WI38 (cell line): ENCODE data around the gene ZHX3.

Experiments used
- H3K4me3 ChIP-seq: 2 replicates; pipeline ENCODE4 v1.5.1; 2011; ENCODE audit warnings: low read depth, mild to moderate bottlenecking, control low read depth, low read length
- TF ChIP-seq, protein P1 (sequence below): IDR thresholded peaks from 2 replicates; pipeline ENCODE4 v1.5.1; 2012; ENCODE audit warnings: low read depth, mild to moderate bottlenecking, control low read depth, low read length

The ZHX3 gene

DNA sequence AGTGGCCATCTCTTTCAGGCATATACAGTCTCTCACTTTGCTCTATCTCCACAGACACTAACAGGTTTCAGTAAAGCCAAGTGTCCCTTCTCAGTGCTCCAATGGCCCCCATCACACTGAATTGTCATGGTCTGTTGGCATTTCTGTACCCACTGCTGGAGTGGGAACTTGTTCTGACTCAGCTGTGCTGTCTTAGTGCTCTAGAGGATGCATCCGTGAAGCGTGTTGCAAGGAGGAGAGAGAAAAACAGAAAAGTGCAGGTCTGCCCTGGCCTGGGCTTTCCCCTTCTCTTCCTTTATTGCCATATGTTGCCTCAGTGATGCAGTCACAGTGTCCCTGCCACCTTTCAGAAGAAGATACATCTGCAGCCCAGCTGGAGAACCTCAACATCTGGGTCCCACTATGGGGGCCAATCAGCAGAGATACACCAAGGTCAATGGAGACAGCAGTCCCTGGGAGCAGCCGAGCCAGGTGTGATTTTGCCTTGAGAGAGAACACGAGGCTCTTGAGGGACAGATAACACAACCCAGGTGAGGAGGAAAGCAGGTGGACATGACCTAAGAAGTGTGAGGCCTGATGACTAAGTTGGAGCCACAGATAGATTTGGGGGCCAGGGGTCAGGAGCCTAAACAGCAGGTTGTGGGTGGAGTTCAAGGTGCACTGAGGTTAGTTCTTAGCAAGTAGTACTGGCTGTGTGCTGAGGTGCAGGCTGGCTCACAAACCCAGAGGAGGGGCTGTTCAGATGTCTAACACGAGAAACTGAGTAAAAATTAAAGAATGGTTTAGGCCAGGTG lies 185.7 kb downstream of the ZHX3 start:
- H3K4me3 ChIP-seq: no peak overlapping the region
- TF ChIP-seq, protein P1, sequence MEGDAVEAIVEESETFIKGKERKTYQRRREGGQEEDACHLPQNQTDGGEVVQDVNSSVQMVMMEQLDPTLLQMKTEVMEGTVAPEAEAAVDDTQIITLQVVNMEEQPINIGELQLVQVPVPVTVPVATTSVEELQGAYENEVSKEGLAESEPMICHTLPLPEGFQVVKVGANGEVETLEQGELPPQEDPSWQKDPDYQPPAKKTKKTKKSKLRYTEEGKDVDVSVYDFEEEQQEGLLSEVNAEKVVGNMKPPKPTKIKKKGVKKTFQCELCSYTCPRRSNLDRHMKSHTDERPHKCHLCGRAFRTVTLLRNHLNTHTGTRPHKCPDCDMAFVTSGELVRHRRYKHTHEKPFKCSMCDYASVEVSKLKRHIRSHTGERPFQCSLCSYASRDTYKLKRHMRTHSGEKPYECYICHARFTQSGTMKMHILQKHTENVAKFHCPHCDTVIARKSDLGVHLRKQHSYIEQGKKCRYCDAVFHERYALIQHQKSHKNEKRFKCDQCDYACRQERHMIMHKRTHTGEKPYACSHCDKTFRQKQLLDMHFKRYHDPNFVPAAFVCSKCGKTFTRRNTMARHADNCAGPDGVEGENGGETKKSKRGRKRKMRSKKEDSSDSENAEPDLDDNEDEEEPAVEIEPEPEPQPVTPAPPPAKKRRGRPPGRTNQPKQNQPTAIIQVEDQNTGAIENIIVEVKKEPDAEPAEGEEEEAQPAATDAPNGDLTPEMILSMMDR: no peak
